Measurements from ENCODE around the gene TRABD2B. TPM values are rescaled to one million over a fixed set of nuclear protein-coding genes. Genes with fewer than 3 reads are reported as not detected.

The TRABD2B gene
- total RNA-seq, 1 experiment from 2014 or later = 0.05 TPM

DNA sequence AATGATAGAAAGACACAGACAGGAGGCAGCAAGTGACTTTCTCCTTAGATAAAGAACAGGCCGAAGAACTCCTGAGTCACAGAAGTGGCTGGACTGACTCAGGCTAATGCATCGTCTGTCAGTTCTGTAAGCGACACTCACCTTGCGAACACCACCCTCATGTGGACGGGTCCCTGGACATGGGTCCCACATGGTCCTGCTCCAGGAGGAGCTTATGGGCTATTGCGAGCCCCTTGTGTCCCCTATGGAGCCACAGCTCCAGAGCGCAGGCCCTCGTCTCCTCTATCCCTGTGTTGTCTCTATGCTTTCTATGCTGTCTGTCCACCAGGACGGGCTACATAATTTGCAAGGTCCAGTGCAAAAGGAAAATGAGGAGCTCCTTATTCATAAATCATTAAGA lies 85.8 kb downstream of the TRABD2B start:
- DNase-seq (ENCODE audit: low read depth, low spot score) (no peak), ATAC-seq (no peak)
- no peaks in the 10 kb centered on the region for H3K4me1 ChIP-seq (ENCODE audit: control insufficient read depth in 1 of 2, insufficient read depth in 2 of 2, low read length in 2 of 2)
- ChIA-PET POLR2A (no interaction called here), CTCF (no interaction called here), RAD21 (ENCODE audit: low non-redundant PET in 1 of 2, low total read pairs in 2 of 2, uncharacterized antibody in 2 of 2, unreplicated experiment in 2 of 2) (no interaction called here)
- no peaks in the 10 kb centered on the region for H3K9me3 ChIP-seq (ENCODE audit: control insufficient read depth in 1 of 2, insufficient read depth in 1 of 2, low read depth in 1 of 2, low read length in 2 of 2)
- BruUV-seq (replicated peaks) = no TSS peak
- no peak overlapping the region for H2AFZ ChIP-seq (ENCODE audit: low read depth, low read length, poor library complexity, severe bottlenecking)
- no peak overlapping the region for H3K27ac ChIP-seq (ENCODE audit: low read depth, low read length)
- no peaks in the 10 kb centered on the region for H3K79me2 ChIP-seq (ENCODE audit: insufficient read depth, low read length)
- H3K4me3 ChIP-seq (replicated peaks in 1 of 2; ENCODE audit: low read depth in 1 of 2, low read length in 2 of 2) = no peak overlapping the region
- no peak for TF ChIP-seq ZFX (IDR thresholded peaks at IDR 0.05)
- no peak overlapping the region for H3K4me2 ChIP-seq (ENCODE audit: low read length)
- H3K27me3 ChIP-seq (ENCODE audit: insufficient read depth, low read length) = peaks cover 5% of the 10 kb centered on the region; the same call in 1 of the 2 replicates
- no peaks in the 10 kb centered on the region for H3K9me2 ChIP-seq (ENCODE audit: insufficient read depth)
- intact Hi-C loops (cut with micrococcal nuclease) = no loop called here
- no peaks in the 10 kb centered on the region for H3K36me3 ChIP-seq (ENCODE audit: control insufficient read depth in 1 of 2, insufficient read depth in 2 of 2, low read length in 2 of 2)
- H4K20me1 ChIP-seq (ENCODE audit: insufficient read depth) = no peaks in the 10 kb centered on the region
- no peak overlapping the region for H3K9ac ChIP-seq (ENCODE audit: low read length)

- Histone ChIP-seq H3K9me3 (ENCODE audit: control insufficient read depth in 1 of 2, insufficient read depth in 1 of 2, low read depth in 1 of 2, low read length in 2 of 2) (no peaks in the 10 kb centered on the region), H4K20me1 (ENCODE audit: insufficient read depth) (no peaks in the 10 kb centered on the region), H3K27ac (ENCODE audit: low read depth, low read length) (no peak overlapping the region), H3K4me1 (ENCODE audit: control insufficient read depth in 1 of 2, insufficient read depth in 2 of 2, low read length in 2 of 2) (peaks cover 5 to 9% of the 10 kb centered on the region in 2 experiments; a peak in 2 of 4 replicates), H2AFZ (ENCODE audit: low read depth, low read length, poor library complexity, severe bottlenecking) (no peak overlapping the region), H3K79me2 (ENCODE audit: insufficient read depth, low read length) (no peaks in the 10 kb centered on the region), H3K4me2 (ENCODE audit: low read length) (no peak overlapping the region), H3K27me3 (ENCODE audit: insufficient read depth, low read length) (peaks cover 9% of the 10 kb centered on the region), H3K36me3 (ENCODE audit: control insufficient read depth in 1 of 2, insufficient read depth in 2 of 2, low read length in 2 of 2) (no peaks in the 10 kb centered on the region), H3K9me2 (ENCODE audit: insufficient read depth) (no peaks in the 10 kb centered on the region), H3K9ac (ENCODE audit: low read length) (no peak overlapping the region), H3K4me3 (replicated peaks in 1 of 2; ENCODE audit: low read depth in 1 of 2, low read length in 2 of 2) (no peak overlapping the region)
- BruUV-seq (replicated peaks) = no TSS peak
- ATAC-seq (no peak), DNase-seq (ENCODE audit: low read depth, low spot score) (no peak)
- ChIA-PET POLR2A (no interaction called here), RAD21 (ENCODE audit: low non-redundant PET in 1 of 2, low total read pairs in 2 of 2, uncharacterized antibody in 2 of 2, unreplicated experiment in 2 of 2) (no interaction called here), CTCF (no interaction called here)
- intact Hi-C loops (cut with micrococcal nuclease) = no loop called here
- no peak for TF ChIP-seq ELF1 (IDR thresholded peaks at IDR 0.05; ENCODE audit: borderline replicate concordance, low read depth)
Measured at GRCh38 chr1:47908258-47908657, 88.9 kb downstream of the TRABD2B start.

DNA sequence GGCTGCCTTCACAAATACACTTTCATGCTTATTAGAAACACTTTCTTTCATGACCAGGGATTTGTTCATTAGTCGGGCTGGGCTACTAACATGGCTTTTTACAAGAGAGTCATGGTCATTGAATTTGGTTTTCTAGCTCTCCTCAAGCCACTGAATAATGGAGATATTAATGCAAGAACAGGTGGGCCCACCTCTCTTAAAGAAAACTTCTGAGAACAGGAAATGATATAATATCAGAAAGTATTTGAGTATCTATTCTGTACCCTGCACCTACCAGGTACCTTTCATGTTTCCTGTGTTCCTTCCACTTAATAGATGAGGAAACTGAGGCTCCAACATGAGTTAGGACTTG lies 90.0 kb downstream of the TRABD2B start:
- CTCF ChIA-PET = no interaction called here
- Histone ChIP-seq H3K4me2 (ENCODE audit: low read length) (no peak overlapping the region), H3K27ac (ENCODE audit: low read depth, low read length) (no peak overlapping the region), H4K20me1 (ENCODE audit: insufficient read depth) (no peaks in the 10 kb centered on the region), H3K9me2 (ENCODE audit: insufficient read depth) (no peaks in the 10 kb centered on the region), H3K27me3 (ENCODE audit: insufficient read depth, low read length) (peaks cover 4% of the 10 kb centered on the region; the same call in 1 of the 2 replicates), H3K9me3 (ENCODE audit: control insufficient read depth in 1 of 2, insufficient read depth in 1 of 2, low read depth in 1 of 2, low read length in 2 of 2) (no peaks in the 10 kb centered on the region), H3K9ac (ENCODE audit: low read length) (no peak overlapping the region), H3K79me2 (ENCODE audit: insufficient read depth, low read length) (no peaks in the 10 kb centered on the region), H2AFZ (ENCODE audit: low read depth, low read length, poor library complexity, severe bottlenecking) (no peak overlapping the region), H3K4me1 (ENCODE audit: control insufficient read depth in 1 of 2, insufficient read depth in 2 of 2, low read length in 2 of 2) (peaks cover 5 to 9% of the 10 kb centered on the region in 2 experiments; a peak in 2 of 4 replicates), H3K36me3 (ENCODE audit: control insufficient read depth in 1 of 2, insufficient read depth in 2 of 2, low read length in 2 of 2) (no peaks in the 10 kb centered on the region), H3K4me3 (replicated peaks in 1 of 2; ENCODE audit: low read depth in 1 of 2, low read length in 2 of 2) (no peak overlapping the region)
- intact Hi-C loops (cut with micrococcal nuclease) = no loop called here
- DNase-seq (ENCODE audit: low read depth, low spot score) = no peak
- no peak for ATAC-seq
- no TSS peak for BruUV-seq (replicated peaks)
- POLR2A ChIA-PET = no interaction called here
- RAD21 ChIA-PET (ENCODE audit: low non-redundant PET in 1 of 2, low total read pairs in 2 of 2, uncharacterized antibody in 2 of 2, unreplicated experiment in 2 of 2) = no interaction called here
- TF ChIP-seq, protein P1, sequence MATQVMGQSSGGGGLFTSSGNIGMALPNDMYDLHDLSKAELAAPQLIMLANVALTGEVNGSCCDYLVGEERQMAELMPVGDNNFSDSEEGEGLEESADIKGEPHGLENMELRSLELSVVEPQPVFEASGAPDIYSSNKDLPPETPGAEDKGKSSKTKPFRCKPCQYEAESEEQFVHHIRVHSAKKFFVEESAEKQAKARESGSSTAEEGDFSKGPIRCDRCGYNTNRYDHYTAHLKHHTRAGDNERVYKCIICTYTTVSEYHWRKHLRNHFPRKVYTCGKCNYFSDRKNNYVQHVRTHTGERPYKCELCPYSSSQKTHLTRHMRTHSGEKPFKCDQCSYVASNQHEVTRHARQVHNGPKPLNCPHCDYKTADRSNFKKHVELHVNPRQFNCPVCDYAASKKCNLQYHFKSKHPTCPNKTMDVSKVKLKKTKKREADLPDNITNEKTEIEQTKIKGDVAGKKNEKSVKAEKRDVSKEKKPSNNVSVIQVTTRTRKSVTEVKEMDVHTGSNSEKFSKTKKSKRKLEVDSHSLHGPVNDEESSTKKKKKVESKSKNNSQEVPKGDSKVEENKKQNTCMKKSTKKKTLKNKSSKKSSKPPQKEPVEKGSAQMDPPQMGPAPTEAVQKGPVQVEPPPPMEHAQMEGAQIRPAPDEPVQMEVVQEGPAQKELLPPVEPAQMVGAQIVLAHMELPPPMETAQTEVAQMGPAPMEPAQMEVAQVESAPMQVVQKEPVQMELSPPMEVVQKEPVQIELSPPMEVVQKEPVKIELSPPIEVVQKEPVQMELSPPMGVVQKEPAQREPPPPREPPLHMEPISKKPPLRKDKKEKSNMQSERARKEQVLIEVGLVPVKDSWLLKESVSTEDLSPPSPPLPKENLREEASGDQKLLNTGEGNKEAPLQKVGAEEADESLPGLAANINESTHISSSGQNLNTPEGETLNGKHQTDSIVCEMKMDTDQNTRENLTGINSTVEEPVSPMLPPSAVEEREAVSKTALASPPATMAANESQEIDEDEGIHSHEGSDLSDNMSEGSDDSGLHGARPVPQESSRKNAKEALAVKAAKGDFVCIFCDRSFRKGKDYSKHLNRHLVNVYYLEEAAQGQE (IDR thresholded peaks at IDR 0.05; ENCODE audit: low read depth) = no peak
- TF ChIP-seq MAX (IDR thresholded peaks at IDR 0.05) (no peak), ZBTB33 (IDR thresholded peaks at IDR 0.05; ENCODE audit: extremely low read depth, insufficient replicate concordance, low read length) (no peak), SIN3A (IDR thresholded peaks at IDR 0.05; ENCODE audit: low read depth) (no peak), JUND (IDR thresholded peaks at IDR 0.05) (no peak), EZH2 (IDR thresholded peaks at IDR 0.05) (no peak), POLR2A (IDR thresholded peaks at IDR 0.05; ENCODE audit: borderline replicate concordance, extremely low read depth, insufficient read depth, insufficient read length) (no peak)

All from HCT116 (cell line).